Epithelial cell of proximal tubule (primary cell): ENCODE data around the gene GOSR1. TPM values are rescaled to one million over a fixed set of nuclear protein-coding genes. Genes with fewer than 3 reads are reported as not detected.
"Not testable (repeated sequence)": the region's sequence is repeated elsewhere in the genome, so short reads cannot be mapped to it uniquely, and the experiment has no call there.

Experiments used
- DNase-seq: peaks from one replicate; pipeline ENCODE4 v3.0.0-alpha.2; 2011; ENCODE audit warnings: low read depth
- H3K4me3 ChIP-seq: 2 replicates; pipeline ENCODE4 v1.5.1; 2011; ENCODE audit warnings: low read depth, mild to moderate bottlenecking, low read length
- CTCF ChIP-seq: conservative IDR thresholded peaks from 2 replicates; pipeline ENCODE4 v1.5.1; 2012; ENCODE audit warnings: low read depth, mild to moderate bottlenecking, low read length
- total RNA-seq: library from RNA; depleted of rRNA; stranded (reverse); fragments of >200 nt; gene quantifications from 2 replicates; pipeline ENCODE4 v1.2.3, GENCODE V29; 2015

Gene GOSR1
- total RNA-seq, 1 donor from 2014 or later: 26.1 TPM

DNA sequence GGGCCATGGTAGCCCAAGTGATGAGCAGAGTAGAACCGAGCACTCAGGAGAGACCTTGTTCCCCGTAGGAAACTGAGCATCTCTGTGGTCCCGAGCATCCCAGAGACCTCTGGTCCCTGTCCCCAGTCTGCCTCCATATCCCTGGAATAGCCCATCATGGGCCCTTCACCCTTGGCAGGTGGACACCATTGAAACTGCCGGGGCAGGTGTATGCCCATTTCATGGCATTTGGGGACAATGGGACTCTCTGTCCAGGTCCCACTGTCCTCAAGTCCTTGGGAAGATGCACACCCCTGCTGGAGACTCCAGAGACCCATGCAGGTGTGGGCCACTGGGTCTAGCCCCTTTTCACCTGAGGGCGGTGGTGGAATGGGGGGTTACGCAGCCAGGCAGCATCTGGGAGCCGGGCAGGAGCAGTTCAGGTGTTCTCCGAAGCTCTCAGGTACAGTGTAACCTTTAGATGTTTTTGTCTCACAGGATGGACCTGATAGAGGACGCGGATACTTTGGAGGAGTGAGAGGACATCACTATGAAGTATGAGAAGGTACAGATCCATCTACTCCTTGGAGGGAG is 75.9 kb downstream of the GOSR1 start:
- DNase-seq: no peak
- no peak overlapping the region for H3K4me3 ChIP-seq
- no peak for TF ChIP-seq CTCF

- not testable (repeated sequence) for DNase-seq, H3K4me3 ChIP-seq
Observed at GRCh38 chr17:30553823-30554440, 76.7 kb downstream of the GOSR1 start.

DNA sequence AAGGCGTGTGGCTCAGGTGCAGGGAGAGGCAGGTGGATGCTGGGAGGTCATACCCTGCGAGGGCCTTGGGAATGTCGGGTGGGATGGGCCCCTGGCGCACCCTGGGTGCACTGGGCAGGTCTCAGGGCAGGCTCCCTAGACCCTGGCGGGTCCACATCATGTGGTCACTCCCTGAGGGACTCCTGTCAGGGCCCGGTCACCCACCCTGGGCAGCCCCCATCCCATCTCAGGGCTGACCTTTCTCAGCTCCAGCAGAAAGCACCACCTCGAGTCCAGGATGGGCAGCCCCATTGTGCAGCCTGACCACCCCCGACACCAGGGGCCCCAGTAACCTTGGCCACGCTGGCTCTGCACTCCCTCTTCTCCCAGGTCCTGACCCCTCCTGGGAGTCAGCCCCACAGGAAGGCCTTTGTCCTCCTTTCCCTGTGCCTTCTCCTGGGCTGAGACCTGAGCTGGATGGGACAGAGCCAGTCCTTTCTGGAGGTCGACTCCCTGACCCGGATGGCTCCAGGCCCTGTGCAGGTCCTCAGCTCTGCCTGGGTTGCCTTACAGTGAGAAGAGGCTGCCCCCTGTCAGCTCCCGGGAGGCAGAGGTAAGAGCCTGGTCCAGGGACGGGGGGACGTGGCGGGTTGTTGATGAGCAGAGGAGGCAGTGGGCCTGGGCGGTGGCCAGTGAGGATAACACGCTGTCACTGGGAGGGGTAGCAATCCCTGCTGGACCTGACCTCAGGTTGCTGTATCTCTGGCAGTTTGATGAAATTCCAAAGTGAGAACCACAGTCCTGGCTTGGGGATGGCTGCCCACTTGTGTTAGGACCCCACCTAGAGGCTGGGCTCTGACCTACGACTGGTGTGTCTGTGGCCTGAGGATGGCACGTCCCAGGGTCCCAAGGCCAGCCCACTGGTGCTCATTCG is 77.9 kb downstream of the GOSR1 start:
- DNase-seq: no peak

GRCh38 chr17:30555942-30556341 is 78.7 kb downstream of the GOSR1 start:
- no peak overlapping the region for H3K4me3 ChIP-seq
- DNase-seq: no peak
- no peak for TF ChIP-seq CTCF

More for the DNA sequence above, 77.9 kb downstream of the GOSR1 start:
- H3K4me3 ChIP-seq: no peak overlapping the region
- TF ChIP-seq CTCF: peak; percentile 22

GRCh38 chr17:30556374-30557332 is 79.4 kb downstream of the GOSR1 start:
- H3K4me3 ChIP-seq: no peak overlapping the region
- TF ChIP-seq CTCF: no peak
- no peak for DNase-seq

- H3K4me3 ChIP-seq: no peak overlapping the region
- no peak for DNase-seq
- TF ChIP-seq CTCF: no peak
Observed at GRCh38 chr17:30557916-30558685, 80.9 kb downstream of the GOSR1 start.
